IPS-18a (cell line): ENCODE results near the gene HMX1.

Experiments
- H3K27ac ChIP-seq: one replicate; pipeline ENCODE4 v1.5.1; 2013; ENCODE audit warnings: low read length
- H3K27me3 ChIP-seq: one replicate; pipeline ENCODE4 v1.6.1; 2013; ENCODE audit warnings: mild to moderate bottlenecking, low read length; ENCODE audit not compliant: control insufficient read depth, insufficient read depth
- H3K36me3 ChIP-seq: one replicate; pipeline ENCODE4 v1.6.1; 2013; ENCODE audit warnings: low read depth, low read length; ENCODE audit not compliant: control insufficient read depth
- H3K4me1 ChIP-seq: one replicate; pipeline ENCODE4 v1.6.1; 2013; ENCODE audit warnings: low read depth, low read length; ENCODE audit not compliant: control insufficient read depth
- H3K4me3 ChIP-seq: one replicate; pipeline ENCODE4 v1.5.1; 2013; ENCODE audit warnings: low read length
- H3K9ac ChIP-seq: one replicate; pipeline ENCODE4 v1.6.1; 2013; ENCODE audit warnings: mild to moderate bottlenecking, low read length, moderate library complexity
- H3K9me3 ChIP-seq: one replicate; pipeline ENCODE4 v1.6.1; 2013; ENCODE audit warnings: low read depth, low read length; ENCODE audit not compliant: control insufficient read depth

Gene HMX1

GRCh38 chr4:8855818-8856245 lies 15.8 kb downstream of the HMX1 start:
- Histone ChIP-seq H3K27ac (no peak overlapping the region), H3K36me3 (no peaks in the 10 kb centered on the region), H3K9me3 (no peaks in the 10 kb centered on the region), H3K9ac (no peak overlapping the region), H3K4me1 (peaks cover 9% of the 10 kb centered on the region), H3K4me3 (no peak overlapping the region), H3K27me3 (peaks cover 85% of the 10 kb centered on the region)

GRCh38 chr4:8854931-8855330 lies 16.7 kb downstream of the HMX1 start:
- Histone ChIP-seq H3K4me3 (no peak overlapping the region), H3K9me3 (no peaks in the 10 kb centered on the region), H3K27me3 (peaks cover 76% of the 10 kb centered on the region), H3K27ac (no peak overlapping the region), H3K4me1 (peaks cover 9% of the 10 kb centered on the region), H3K9ac (no peak overlapping the region), H3K36me3 (no peaks in the 10 kb centered on the region)

- Histone ChIP-seq H3K27me3 (peaks cover 71% of the 10 kb centered on the region), H3K9me3 (no peaks in the 10 kb centered on the region), H3K9ac (no peak overlapping the region), H3K27ac (no peak overlapping the region), H3K36me3 (no peaks in the 10 kb centered on the region), H3K4me1 (peaks cover 9% of the 10 kb centered on the region), H3K4me3 (no peak overlapping the region)
Observed at GRCh38 chr4:8854016-8854415, 17.6 kb downstream of the HMX1 start.

- Histone ChIP-seq H3K9me3 (no peaks in the 10 kb centered on the region), H3K4me1 (peaks cover 9% of the 10 kb centered on the region), H3K4me3 (no peak overlapping the region), H3K27ac (no peak overlapping the region), H3K9ac (no peak overlapping the region), H3K27me3 (peaks cover 67% of the 10 kb centered on the region), H3K36me3 (no peaks in the 10 kb centered on the region)
Observed at GRCh38 chr4:8853249-8853648, 18.4 kb downstream of the HMX1 start.

GRCh38 chr4:8852118-8852704 lies 19.4 kb downstream of the HMX1 start:
- Histone ChIP-seq H3K36me3 (no peaks in the 10 kb centered on the region), H3K27me3 (peaks cover 60% of the 10 kb centered on the region), H3K4me3 (no peak overlapping the region), H3K9me3 (no peaks in the 10 kb centered on the region), H3K27ac (no peak overlapping the region), H3K9ac (no peak overlapping the region), H3K4me1 (peaks cover 14% of the 10 kb centered on the region)

GRCh38 chr4:8851321-8852117 lies 20.1 kb downstream of the HMX1 start:
- Histone ChIP-seq H3K4me1 (peaks cover 14% of the 10 kb centered on the region), H3K9ac (no peak overlapping the region), H3K9me3 (no peaks in the 10 kb centered on the region), H3K27ac (no peak overlapping the region), H3K36me3 (no peaks in the 10 kb centered on the region), H3K27me3 (peaks cover 53% of the 10 kb centered on the region), H3K4me3 (no peak overlapping the region)

- H3K27me3 ChIP-seq: peaks cover 52% of the 10 kb centered on the region
Observed at GRCh38 chr4:8850830-8851188, 20.8 kb downstream of the HMX1 start.

GRCh38 chr4:8850074-8850829 lies 21.4 kb downstream of the HMX1 start:
- Histone ChIP-seq H3K9ac (no peak overlapping the region), H3K4me1 (peaks cover 10% of the 10 kb centered on the region), H3K9me3 (no peaks in the 10 kb centered on the region), H3K27ac (no peak overlapping the region), H3K36me3 (no peaks in the 10 kb centered on the region), H3K27me3 (peaks cover 48% of the 10 kb centered on the region), H3K4me3 (no peak overlapping the region)

More at GRCh38 chr4:8850830-8851188, 20.8 kb downstream of the HMX1 start:
- Histone ChIP-seq H3K4me3 (no peak overlapping the region), H3K36me3 (no peaks in the 10 kb centered on the region), H3K4me1 (peaks cover 11% of the 10 kb centered on the region), H3K9me3 (no peaks in the 10 kb centered on the region), H3K9ac (no peak overlapping the region), H3K27ac (no peak overlapping the region)

- peaks cover 40% of the 10 kb centered on the region for H3K27me3 ChIP-seq
- H3K27ac ChIP-seq: no peak overlapping the region
- H3K9ac ChIP-seq: no peak overlapping the region
- H3K4me1 ChIP-seq: peaks cover 5% of the 10 kb centered on the region
- H3K9me3 ChIP-seq: no peaks in the 10 kb centered on the region
- H3K36me3 ChIP-seq: no peaks in the 10 kb centered on the region
- no peak overlapping the region for H3K4me3 ChIP-seq
Observed at GRCh38 chr4:8849266-8850073, 22.2 kb downstream of the HMX1 start.

- H3K9me3 ChIP-seq: no peaks in the 10 kb centered on the region
- H3K9ac ChIP-seq: no peak overlapping the region
- peaks cover 32% of the 10 kb centered on the region for H3K27me3 ChIP-seq
- peaks cover 5% of the 10 kb centered on the region for H3K4me1 ChIP-seq
- H3K4me3 ChIP-seq: no peak overlapping the region
- no peaks in the 10 kb centered on the region for H3K36me3 ChIP-seq
- H3K27ac ChIP-seq: no peak overlapping the region
Observed at GRCh38 chr4:8848507-8849265, 23.0 kb downstream of the HMX1 start.
